Femur (tissue), 1 donor: ENCODE measurements around the gene TTC6.
A peak's percentile ranks its signal among the peaks of the same experiment; 100 is the strongest.
"Not testable (repeated sequence)": the region's sequence is repeated elsewhere in the genome, so short reads cannot be mapped to it uniquely, and the experiment has no call there.

Source experiments
- DNase-seq: peaks from one replicate; pipeline ENCODE4 v3.0.0-alpha.2; 2017

Gene TTC6

GRCh38 chr14:37594971-37595808 lies at the start of gene TTC6, which contains the start of gene FOXA1:
TSS of gene TTC6 (plus strand) at chr14:37595629. CDS start at chr14:37622065, 26,436 bp downstream.
TSS of gene FOXA1 (minus strand) at chr14:37595249. CDS start at chr14:37594972, 277 bp downstream.
- peak; percentile 38 for DNase-seq

- no peak for DNase-seq
Observed at GRCh38 chr14:37546621-37547447, 48.6 kb upstream of the TTC6 start.

- DNase-seq, result no peak
Observed at GRCh38 chr14:37550511-37550910, 44.9 kb upstream of the TTC6 start.

GRCh38 chr14:37551119-37551518 lies 44.3 kb upstream of the TTC6 start:
- DNase-seq, result no peak

GRCh38 chr14:37553935-37554550 lies 41.4 kb upstream of the TTC6 start:
- DNase-seq, result no peak

GRCh38 chr14:37555596-37555995 lies 39.8 kb upstream of the TTC6 start:
- DNase-seq, result not testable (repeated sequence)

- DNase-seq, result no peak
Observed at GRCh38 chr14:37558740-37559139, 36.7 kb upstream of the TTC6 start.

GRCh38 chr14:37559386-37559785 lies 36.0 kb upstream of the TTC6 start:
- no peak for DNase-seq

- DNase-seq, result no peak
Observed at GRCh38 chr14:37563189-37563588, 32.2 kb upstream of the TTC6 start.

- DNase-seq, result no peak
Observed at GRCh38 chr14:37565550-37565949, 29.9 kb upstream of the TTC6 start.

GRCh38 chr14:37566811-37567371 lies 28.5 kb upstream of the TTC6 start:
- no peak for DNase-seq

- DNase-seq, result no peak
Observed at GRCh38 chr14:37569729-37570128, 25.7 kb upstream of the TTC6 start.

- DNase-seq, result no peak
Observed at GRCh38 chr14:37571391-37571790, 24.0 kb upstream of the TTC6 start.

GRCh38 chr14:37573356-37573755 lies 22.1 kb upstream of the TTC6 start:
- DNase-seq, result no peak

GRCh38 chr14:37579274-37579673 lies 16.2 kb upstream of the TTC6 start:
- DNase-seq, result no peak

GRCh38 chr14:37580146-37580545 lies 15.3 kb upstream of the TTC6 start:
- DNase-seq, result no peak

- DNase-seq, result no peak
Observed at GRCh38 chr14:37583358-37584210, 11.8 kb upstream of the TTC6 start.

GRCh38 chr14:37584211-37585100 lies 11.0 kb upstream of the TTC6 start:
- no peak for DNase-seq

GRCh38 chr14:37585101-37585511 lies 10.3 kb upstream of the TTC6 start:
- DNase-seq, result no peak

GRCh38 chr14:37585971-37586796 lies 9.2 kb upstream of the TTC6 start:
- DNase-seq, result no peak
